Measurements from ENCODE around the gene MRPS18A.
"Not testable (repeated sequence)": the region's sequence is repeated elsewhere in the genome, so short reads cannot be mapped to it uniquely, and the experiment has no call there.

Gene MRPS18A

DNA sequence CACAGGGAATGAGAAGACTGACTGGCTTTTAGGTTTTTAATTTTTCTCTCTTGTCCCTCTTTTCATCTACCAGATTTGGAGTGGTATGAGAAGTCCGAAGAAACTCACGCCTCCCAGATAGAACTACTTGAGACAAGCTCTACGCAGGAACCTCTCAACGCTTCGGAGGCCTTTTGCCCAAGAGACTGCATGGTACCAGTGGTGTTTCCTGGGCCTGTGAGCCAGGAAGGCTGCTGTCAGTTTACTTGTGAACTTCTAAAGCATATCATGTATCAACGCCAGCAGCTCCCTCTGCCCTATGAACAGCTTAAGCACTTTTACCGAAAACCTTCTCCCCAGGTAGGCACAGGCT is 51.3 kb downstream of the MRPS18A start:
- H3K9ac ChIP-seq (ENCODE audit: low read depth, low read length): peak overlapping the region; percentile 87
- H3K4me2 ChIP-seq (ENCODE audit: low read length): peak overlapping the region; percentile 96
- no peaks in the 10 kb centered on the region for H3K27me3 ChIP-seq (ENCODE audit: control insufficient read depth, insufficient read depth, low read length)
- H3K9me3 ChIP-seq (replicated peaks; ENCODE audit: low read length): no peaks in the 10 kb centered on the region
- H3K4me1 ChIP-seq (ENCODE audit: control insufficient read depth, insufficient read depth, low read length): peaks cover 15% of the 10 kb centered on the region
- peak overlapping the region; percentile 89 for H3K4me3 ChIP-seq (ENCODE audit: low read length)
- peaks cover 21% of the 10 kb centered on the region for H3K36me3 ChIP-seq (ENCODE audit: insufficient read depth, low read length)

DNA sequence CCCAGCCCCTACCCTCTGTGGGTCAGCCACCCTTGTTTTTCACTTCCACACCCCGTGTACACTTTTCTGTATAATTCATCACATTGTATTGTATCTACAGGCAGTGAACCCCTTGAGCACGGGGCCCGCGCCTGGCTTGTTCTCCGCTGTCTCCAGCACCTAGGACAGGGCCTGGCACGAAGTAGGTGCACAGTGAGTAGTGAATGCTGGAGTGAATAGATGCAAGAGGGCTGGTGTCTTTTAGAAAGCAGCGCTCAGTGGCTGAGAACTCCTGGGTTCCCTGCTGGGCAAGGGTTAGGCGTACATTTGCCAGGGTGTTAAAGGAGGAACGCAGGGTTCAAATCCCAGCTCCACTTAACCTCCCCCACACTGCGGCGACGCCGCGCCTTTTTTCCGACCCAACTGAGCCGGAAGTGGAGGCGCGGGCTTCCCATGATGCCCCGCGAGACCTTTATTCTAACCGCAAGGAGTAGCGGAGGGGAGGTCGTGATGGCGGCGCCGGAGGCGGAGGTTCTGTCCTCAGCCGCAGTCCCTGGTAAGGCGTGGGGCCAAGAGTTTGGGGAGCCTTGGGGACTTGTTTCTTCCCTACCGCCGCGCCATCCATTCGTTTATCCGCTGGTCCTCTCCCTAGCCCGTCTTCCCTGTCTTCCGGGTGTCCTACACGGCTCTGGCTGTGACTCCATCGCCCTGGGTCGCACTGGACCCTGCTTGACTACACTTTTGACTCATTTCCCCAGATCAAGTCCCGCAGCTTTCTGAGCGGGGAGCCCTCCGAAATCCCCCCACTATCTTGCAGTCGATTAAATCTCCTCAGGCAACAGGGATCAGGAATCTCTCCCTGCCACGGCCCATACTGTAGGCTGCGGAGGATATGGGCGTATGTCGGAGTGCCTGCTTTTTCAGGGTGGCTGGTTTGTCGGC is 51.9 kb downstream of the MRPS18A start, which contains the start of gene MAD2L1BP:
TSS of gene MAD2L1BP (plus strand) at position 454 of the 921 bp plus-strand sequence. CDS start at position 490, 36 bp downstream.
- H3K27me3 ChIP-seq (ENCODE audit: control insufficient read depth, insufficient read depth, low read length): no peaks in the 10 kb centered on the region
- peak within 1 kb of the TSS; percentile 89 for H3K4me3 ChIP-seq (ENCODE audit: low read length)
- H3K9ac ChIP-seq (ENCODE audit: low read depth, low read length): peak within 1 kb of the TSS; percentile 87
- peak within 1 kb of the TSS; percentile 96 for H3K4me2 ChIP-seq (ENCODE audit: low read length)
- peaks cover 19% of the 10 kb centered on the region for H3K36me3 ChIP-seq (ENCODE audit: insufficient read depth, low read length)
- H3K4me1 ChIP-seq (ENCODE audit: control insufficient read depth, insufficient read depth, low read length): peaks cover 20% of the 10 kb centered on the region
- H3K9me3 ChIP-seq (replicated peaks; ENCODE audit: low read length): no peaks in the 10 kb centered on the region

DNA sequence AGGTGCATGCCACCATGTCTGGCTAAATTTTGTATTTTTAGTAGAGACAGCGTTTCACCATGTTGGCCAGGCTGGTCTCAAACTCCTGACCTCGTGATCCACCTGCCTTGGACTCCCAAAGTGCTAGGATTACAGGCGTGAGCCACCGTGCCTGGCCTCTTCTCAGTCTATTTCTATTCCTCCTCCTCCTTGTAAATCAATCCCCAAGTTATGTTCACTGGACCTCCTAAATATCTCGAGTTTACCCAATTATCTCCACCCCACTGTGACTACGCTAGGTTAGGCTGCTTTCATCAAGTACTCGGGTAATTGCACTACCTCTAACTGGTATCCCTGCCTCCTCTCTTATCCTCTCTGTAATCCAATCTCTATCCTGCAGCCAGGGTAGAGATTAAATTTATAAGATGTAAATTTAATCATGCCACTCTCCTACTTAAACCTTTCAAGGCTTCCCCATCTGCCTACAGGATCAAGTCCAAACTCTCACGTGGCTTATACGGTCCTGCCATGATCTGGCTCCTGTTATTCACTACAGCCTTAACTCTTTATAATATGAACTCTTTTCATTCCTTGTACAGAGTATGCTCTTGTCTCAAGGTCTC is 52.8 kb downstream of the MRPS18A start:
- H3K4me3 ChIP-seq (ENCODE audit: low read length): no peak overlapping the region

DNA sequence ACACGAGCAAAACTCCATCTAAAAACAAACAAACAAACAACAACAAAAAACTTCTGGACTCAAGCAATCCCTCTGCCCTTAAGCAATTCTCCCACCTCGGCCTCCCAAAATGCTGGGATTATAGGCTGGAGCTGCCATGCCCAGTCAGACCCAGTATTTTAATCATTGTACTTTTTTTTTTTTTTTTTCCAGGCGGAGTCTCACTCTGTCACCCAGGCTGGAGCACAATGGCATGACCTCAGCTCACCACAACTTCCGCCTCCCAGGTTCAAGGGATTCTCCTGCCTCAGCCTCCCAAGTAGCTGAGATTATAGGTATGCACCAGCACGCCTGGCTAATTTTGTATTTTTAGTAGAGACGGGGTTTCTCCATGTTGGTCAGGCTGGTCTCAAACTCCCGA is 54.6 kb downstream of the MRPS18A start:
- peaks cover 26% of the 10 kb centered on the region for H3K4me1 ChIP-seq (ENCODE audit: control insufficient read depth, insufficient read depth, low read length)

More for the DNA sequence above, 52.8 kb downstream of the MRPS18A start:
- H3K36me3 ChIP-seq (ENCODE audit: insufficient read depth, low read length): peaks cover 10% of the 10 kb centered on the region
- no peaks in the 10 kb centered on the region for H3K9me3 ChIP-seq (replicated peaks; ENCODE audit: low read length)
- peak overlapping the region; percentile 96 for H3K4me2 ChIP-seq (ENCODE audit: low read length)
- no peak overlapping the region for H3K9ac ChIP-seq (ENCODE audit: low read depth, low read length)
- H3K27me3 ChIP-seq (ENCODE audit: control insufficient read depth, insufficient read depth, low read length): no peaks in the 10 kb centered on the region
- H3K4me1 ChIP-seq (ENCODE audit: control insufficient read depth, insufficient read depth, low read length): peaks cover 26% of the 10 kb centered on the region

DNA sequence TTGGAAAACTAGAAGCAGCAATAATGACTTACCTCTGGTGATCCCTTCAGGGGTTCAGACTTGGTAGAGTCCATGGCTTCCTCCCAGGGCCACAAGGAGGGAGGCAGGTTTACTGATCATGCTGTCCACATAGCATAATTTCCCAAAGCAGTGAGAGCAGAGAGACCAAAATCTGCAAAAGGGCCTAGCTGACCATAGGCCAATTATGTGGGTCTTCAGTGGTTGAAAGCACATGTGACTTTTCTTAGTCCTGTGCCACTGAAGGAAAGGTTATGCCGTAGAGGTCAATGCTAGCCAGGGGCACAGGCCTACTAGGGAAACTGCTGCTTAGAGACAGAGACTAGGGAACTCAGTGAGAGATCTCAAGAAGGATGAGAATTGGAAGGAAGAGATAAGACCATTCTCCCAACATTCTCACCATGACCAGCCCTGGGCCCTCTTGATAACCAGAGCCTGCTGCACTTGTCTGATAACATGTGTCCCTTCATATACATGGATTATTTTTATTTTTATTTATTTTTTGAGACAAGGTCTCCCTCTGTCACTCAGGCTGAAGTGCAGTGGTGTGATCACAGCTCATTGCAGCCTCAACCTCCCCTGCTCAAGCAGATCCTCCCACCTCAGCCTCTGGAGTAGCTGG is 56.5 kb downstream of the MRPS18A start:
- peaks cover 30% of the 10 kb centered on the region for H3K4me1 ChIP-seq (ENCODE audit: control insufficient read depth, insufficient read depth, low read length)
- H3K36me3 ChIP-seq (ENCODE audit: insufficient read depth, low read length): peaks cover 4% of the 10 kb centered on the region
- no peak overlapping the region for H3K9ac ChIP-seq (ENCODE audit: low read depth, low read length)
- no peaks in the 10 kb centered on the region for H3K27me3 ChIP-seq (ENCODE audit: control insufficient read depth, insufficient read depth, low read length)
- no peaks in the 10 kb centered on the region for H3K9me3 ChIP-seq (replicated peaks; ENCODE audit: low read length)
- H3K4me2 ChIP-seq (ENCODE audit: low read length): no peak overlapping the region
- no peak overlapping the region for H3K4me3 ChIP-seq (ENCODE audit: low read length)

More for the DNA sequence above, 54.6 kb downstream of the MRPS18A start:
- not testable (repeated sequence) for H3K27me3 ChIP-seq (ENCODE audit: control insufficient read depth, insufficient read depth, low read length); H3K4me2 ChIP-seq (ENCODE audit: low read length); H3K4me3 ChIP-seq (ENCODE audit: low read length); H3K9ac ChIP-seq (ENCODE audit: low read depth, low read length); H3K36me3 ChIP-seq (ENCODE audit: insufficient read depth, low read length); H3K9me3 ChIP-seq (replicated peaks; ENCODE audit: low read length)

DNA sequence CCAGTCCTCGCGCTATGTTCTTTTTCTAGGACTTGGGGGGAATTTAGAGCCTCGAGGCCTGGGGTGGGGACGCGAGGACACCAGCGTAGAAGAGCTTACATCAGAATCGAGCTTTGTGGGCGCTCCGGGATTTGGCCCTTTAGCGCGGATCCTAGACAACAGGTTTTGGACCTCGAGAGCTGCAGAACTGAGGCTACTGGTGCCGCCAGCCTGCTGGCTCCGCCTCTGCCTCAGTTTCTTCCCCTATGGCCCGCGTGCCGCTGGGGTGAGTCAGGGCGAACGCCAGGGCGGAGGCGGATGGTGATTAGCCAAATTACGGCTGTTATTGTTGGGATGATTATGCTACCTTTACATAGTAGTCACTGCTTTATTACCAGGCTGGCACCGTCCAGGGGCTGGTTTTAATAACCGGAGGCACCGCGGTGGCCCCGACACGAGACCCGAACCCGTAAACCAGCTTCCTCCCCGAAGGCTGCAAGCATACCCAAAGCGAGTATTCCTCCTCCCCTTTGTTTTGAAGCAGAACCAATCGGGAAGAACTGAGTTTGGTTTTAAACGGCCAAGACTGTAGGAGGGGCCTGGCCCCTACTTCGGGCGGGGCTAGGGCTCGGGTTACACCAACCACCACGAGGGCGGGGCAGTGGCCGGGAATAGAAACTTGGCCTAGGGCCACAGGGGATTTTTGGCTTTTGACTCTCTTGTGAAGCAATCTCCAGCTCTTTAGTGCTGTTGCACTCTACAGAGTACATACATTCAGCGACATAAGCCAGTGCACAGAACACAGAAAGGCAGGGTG is 57.9 kb downstream of the MRPS18A start:
- no peaks in the 10 kb centered on the region for H3K27me3 ChIP-seq (ENCODE audit: control insufficient read depth, insufficient read depth, low read length)
- H3K4me3 ChIP-seq (ENCODE audit: low read length): peak overlapping the region; percentile 74
- peak overlapping the region; percentile 94 for H3K4me2 ChIP-seq (ENCODE audit: low read length)
- peaks cover 25% of the 10 kb centered on the region for H3K4me1 ChIP-seq (ENCODE audit: control insufficient read depth, insufficient read depth, low read length)
- peak overlapping the region; percentile 82 for H3K9ac ChIP-seq (ENCODE audit: low read depth, low read length)
- peaks cover 18% of the 10 kb centered on the region for H3K36me3 ChIP-seq (ENCODE audit: insufficient read depth, low read length)
- H3K9me3 ChIP-seq (replicated peaks; ENCODE audit: low read length): no peaks in the 10 kb centered on the region

DNA sequence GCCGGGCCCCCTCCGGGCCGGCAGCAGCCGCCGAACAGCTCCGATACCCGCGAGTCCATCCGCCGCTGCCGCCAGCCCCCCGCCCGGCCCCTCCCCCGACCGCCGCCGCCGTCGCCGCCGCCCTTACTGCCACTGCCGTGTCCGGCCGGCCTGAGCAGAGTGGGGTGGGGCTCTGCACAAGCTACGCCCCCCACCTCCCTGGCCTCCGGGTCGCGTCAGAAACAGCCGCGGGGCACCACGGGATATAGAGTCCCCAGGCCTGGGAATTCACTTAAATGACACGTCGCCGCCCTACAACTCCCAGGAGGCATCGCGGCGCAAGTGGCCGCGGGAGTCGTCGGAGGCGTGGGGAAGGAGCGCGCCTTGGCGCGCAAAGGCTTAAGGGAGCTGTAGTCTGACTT is 58.5 kb downstream of the MRPS18A start, which contains the start of gene GTPBP2:
TSS of gene GTPBP2 (minus strand) at position 161 of the 401 bp plus-strand sequence. CDS start at position 59, 102 bp downstream.
- H3K27me3 ChIP-seq (ENCODE audit: control insufficient read depth, insufficient read depth, low read length): no peaks in the 10 kb centered on the region

DNA sequence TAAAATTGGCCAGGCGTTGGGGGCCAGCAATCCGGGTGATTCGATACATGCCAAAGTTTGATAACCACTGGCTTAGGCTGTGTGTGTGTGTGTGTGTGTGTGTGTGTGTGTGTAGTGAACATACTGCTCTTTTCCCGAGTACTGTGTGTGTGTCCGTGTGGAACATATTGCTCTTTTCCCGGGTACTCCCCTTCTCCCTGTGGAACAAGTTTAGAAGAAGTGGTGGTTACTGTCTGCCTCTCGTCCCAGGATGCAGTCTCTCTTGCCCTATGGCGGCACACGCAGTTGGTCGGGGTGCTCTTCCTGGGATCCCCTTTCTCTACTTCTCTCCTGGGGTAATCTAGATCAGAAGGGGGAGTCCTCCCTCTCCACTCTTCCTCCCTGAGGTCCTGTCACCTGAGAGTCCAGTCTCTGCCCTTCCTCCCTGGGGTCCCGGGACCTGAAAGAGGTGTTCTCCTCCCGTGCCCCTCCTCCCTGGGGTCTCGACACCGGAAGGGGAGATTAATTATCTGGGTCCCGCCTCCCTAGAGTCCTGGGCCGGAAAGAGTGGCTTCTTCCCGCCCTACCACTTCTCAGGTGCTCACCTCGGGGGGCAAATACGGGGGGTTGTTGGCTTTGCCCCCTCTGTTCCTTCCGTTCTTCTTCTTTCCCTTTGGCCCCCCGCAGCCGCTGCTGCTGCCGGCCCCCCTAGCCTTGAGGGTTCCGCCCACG is 59.0 kb downstream of the MRPS18A start:
- Histone ChIP-seq H3K9ac (ENCODE audit: low read depth, low read length) (peak overlapping the region; percentile 89), H3K9me3 (replicated peaks; ENCODE audit: low read length) (no peaks in the 10 kb centered on the region), H3K36me3 (ENCODE audit: insufficient read depth, low read length) (peaks cover 29% of the 10 kb centered on the region), H3K4me2 (ENCODE audit: low read length) (peak overlapping the region; percentile 80), H3K4me1 (ENCODE audit: control insufficient read depth, insufficient read depth, low read length) (peaks cover 25% of the 10 kb centered on the region), H3K27me3 (ENCODE audit: control insufficient read depth, insufficient read depth, low read length) (no peaks in the 10 kb centered on the region), H3K4me3 (ENCODE audit: low read length) (peak overlapping the region; percentile 91)

More for the DNA sequence above, 58.5 kb downstream of the MRPS18A start, which contains the start of gene GTPBP2:
- Histone ChIP-seq H3K9me3 (replicated peaks; ENCODE audit: low read length) (no peaks in the 10 kb centered on the region), H3K4me3 (ENCODE audit: low read length) (peak within 1 kb of the TSS; percentile 91), H3K36me3 (ENCODE audit: insufficient read depth, low read length) (peaks cover 24% of the 10 kb centered on the region), H3K4me2 (ENCODE audit: low read length) (peak within 1 kb of the TSS; percentile 94), H3K9ac (ENCODE audit: low read depth, low read length) (peak within 1 kb of the TSS; percentile 89), H3K4me1 (ENCODE audit: control insufficient read depth, insufficient read depth, low read length) (peaks cover 25% of the 10 kb centered on the region)

DNA sequence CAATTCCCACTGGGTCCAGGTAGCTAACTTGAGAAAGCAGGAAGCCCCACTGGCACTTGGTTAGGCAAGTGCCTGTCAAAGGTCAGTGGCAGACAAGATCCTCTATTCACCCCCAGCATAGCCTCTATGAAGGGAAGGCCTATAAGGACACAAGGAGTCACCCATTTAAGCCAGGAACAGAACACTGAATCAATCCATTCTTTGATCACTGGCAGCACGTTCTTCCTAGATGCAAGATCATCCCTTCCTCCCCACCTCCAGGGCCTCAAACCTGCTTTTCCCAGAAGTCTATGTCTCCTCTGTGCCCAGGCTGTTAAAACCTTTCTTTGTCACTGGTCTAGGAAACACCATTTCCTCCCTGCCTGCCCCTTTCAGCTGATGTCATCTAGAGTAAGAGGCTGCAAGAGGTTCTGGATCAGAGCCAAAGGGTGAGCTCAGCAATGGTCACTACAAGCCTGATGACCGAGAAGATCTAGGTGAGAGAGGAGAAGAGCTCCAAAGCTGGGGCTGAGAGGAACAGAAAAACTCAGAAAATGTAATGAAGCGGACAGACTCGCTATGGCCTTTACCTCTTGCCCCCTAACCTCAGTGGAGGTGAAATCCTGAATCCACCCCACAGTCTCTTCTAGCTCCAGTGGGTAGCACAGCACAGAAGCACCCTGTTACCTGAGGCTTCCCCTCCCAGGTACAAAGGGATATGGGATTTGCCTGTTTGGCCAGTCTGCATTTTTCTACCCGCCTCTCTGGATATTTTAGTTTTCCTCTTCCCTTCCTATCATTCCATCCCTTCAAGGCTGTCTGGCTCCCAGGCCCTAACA is 60.4 kb downstream of the MRPS18A start:
- Histone ChIP-seq H3K27me3 (ENCODE audit: control insufficient read depth, insufficient read depth, low read length) (no peaks in the 10 kb centered on the region), H3K4me2 (ENCODE audit: low read length) (peak overlapping the region; percentile 80), H3K36me3 (ENCODE audit: insufficient read depth, low read length) (peaks cover 42% of the 10 kb centered on the region), H3K9me3 (replicated peaks; ENCODE audit: low read length) (no peaks in the 10 kb centered on the region), H3K9ac (ENCODE audit: low read depth, low read length) (peak overlapping the region; percentile 77), H3K4me1 (ENCODE audit: control insufficient read depth, insufficient read depth, low read length) (peaks cover 25% of the 10 kb centered on the region), H3K4me3 (ENCODE audit: low read length) (peak overlapping the region; percentile 91)
